ENCODE results near the gene ETV6. TPM values are rescaled to one million over a fixed set of nuclear protein-coding genes. Genes with fewer than 3 reads are reported as not detected.
A peak's percentile ranks its signal among the peaks of the same experiment; 100 is the strongest.

ETV6 gene
- total RNA-seq, 1 donor from 2014 or later, result 3.0 TPM

- DNase-seq, result no peak
Observed at GRCh38 chr12:11862798-11863197, 213.3 kb downstream of the ETV6 start.

DNA sequence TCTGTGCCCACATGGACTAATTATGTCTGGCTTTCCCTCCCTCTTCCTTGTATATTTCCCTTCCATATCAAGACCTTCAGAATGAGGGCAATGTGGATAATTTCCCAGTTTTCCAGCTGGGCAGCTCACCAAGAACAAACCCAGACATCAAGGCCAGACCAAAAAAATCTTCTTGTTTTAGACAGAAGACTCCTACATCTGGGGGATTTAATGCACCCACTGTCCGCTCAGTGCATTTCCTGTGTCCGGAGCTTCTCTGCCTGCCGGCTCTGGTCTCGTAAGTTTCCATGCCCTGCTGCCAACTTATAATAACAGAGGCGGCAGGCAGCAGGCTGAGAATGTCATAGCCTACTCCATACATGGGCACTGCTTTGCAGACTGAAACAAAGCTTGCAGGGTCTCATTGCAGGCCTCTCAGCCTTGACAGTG is 214.0 kb downstream of the ETV6 start:
- no peak for DNase-seq

DNA sequence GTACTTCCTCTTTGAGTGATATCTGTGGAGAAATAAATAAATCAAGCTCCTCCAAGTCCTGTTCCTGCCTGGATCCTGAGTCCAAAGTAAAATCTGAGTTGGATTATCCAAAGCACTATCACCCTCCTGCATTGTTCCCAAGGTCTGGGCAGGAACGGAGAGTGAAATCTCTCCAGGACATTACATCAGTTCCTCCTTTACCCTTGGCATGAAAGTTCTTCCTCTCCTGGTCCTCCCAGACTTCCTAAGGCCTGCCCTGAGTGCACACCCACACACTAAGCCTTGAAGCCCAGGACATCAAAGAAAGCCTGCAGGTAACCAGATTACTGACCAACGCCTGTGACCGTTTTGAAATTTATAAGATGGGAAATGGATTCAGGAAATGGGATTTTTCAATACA is 214.5 kb downstream of the ETV6 start:
- DNase-seq, result no peak

DNA sequence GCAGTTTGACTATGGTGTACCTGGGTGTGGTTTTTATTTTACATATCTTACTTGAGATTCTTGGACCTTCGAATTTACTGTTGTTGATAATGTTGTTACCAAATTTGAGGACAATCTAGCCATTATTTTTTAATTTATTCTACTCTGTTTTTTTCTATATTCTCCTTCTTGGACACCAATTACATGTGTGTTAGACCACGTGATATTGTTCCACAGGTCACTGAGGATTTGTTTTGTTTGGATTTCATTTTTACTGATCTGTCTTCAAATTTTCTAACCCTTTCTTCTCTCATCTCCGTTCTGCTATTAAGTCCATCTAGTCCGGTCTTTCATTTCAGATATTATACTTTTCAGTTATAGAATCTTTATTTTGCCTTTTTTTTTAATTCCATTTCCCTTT is 216.3 kb downstream of the ETV6 start:
- no peak for DNase-seq

GRCh38 chr12:11868027-11868426 is 218.6 kb downstream of the ETV6 start:
- DNase-seq, result no peak

GRCh38 chr12:11869406-11869805 is 219.9 kb downstream of the ETV6 start:
- DNase-seq, result no peak

DNA sequence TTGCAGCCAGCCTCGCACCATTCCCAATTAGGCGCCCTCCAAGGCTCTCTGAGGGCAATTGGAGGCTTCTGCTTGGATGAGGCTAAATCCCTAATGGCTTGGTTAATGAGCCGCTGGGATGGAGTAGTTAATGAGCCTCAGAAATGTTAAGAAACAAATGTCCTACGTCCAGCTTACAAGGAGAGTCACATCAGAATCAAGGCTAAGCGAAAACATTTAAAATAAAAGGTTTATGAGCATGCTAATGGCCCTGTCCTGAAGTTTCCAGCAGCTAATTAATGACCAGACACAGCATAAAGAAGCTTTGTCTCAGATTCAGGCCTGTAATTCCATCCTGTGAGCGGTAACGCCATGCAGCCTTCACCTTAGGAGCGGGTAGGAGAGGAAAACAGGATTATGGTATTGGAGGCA is 220.6 kb downstream of the ETV6 start:
- DNase-seq, result no peak

DNA sequence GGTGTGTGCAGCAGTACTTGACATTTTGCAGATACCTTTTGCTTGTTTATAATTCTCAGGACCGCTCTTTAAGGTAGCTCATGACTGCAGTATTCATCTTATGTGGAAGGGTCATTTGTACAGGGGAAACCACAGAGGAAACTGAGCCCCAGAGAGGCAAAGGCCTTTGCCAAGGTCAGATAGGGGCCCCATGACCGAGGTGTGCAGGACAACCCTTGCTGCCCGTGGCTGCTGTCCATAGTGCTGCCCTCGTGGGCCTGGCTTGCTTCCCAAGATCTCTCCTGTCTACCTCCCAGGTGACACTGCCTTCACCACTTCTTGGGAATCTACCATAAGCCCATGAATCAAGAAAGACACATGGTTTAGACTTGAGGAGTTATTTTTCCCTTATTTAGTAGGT is 222.6 kb downstream of the ETV6 start:
- no peak for DNase-seq

- no peak for DNase-seq
Observed at GRCh38 chr12:11875414-11875935, 226.0 kb downstream of the ETV6 start.

- no peak for DNase-seq
Observed at GRCh38 chr12:11876307-11876706, 226.8 kb downstream of the ETV6 start.

DNA sequence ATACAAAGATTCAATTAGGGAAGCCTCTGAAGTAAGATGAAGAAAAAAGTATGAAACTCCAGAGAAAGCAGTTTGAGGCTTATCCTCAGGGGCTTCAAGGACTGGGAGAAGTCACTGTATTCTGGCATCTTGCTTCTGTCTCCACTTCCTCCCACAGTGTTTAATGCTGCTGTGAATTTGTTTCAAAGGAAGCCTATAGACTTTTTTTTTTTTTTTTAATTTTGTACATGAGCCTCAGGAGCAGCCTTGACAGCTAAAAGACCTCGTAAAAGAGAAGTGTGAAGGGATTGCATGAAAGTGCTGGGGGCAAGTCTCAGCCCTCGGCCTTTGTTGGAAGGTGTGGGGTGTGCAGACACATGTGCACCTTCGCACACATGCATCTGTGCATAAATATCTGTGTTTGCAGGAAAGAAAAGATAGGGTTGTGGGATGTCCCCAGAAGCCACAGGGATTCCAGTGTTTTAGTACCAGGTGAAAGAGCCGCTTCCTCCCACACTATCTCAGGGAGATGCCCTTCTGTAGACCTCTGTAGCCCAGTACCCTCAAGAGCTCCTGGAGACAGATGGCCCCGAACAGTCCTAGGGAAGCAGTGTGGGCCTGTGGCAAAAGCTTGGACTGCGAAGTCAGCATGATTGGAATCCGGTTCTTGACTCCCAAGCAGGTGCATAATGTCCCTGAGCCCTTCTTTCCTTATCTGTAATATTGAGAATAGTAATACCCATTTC is 227.8 kb downstream of the ETV6 start:
- no peak for DNase-seq

GRCh38 chr12:11877869-11878780 is 228.7 kb downstream of the ETV6 start:
- peak; percentile 60 for DNase-seq

DNA sequence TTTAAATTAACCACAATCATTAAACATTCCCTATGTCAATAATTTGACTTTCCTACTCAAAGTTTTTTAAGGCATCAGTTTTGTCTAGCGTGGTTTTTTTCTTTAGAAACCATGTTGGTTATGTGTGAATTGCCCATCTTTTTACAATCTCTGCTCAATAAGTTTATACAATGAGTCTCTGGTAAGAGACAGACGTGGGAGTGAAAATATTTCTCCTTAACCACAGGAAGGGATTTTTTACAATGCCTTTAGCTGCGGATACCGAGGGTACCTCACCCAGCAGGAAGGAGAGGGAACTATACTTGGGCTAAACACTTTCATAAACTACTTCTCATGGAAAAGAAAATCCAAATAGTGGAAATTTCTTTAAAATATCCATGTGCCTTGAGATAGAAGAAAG is 229.8 kb downstream of the ETV6 start:
- DNase-seq, result no peak

- no peak for DNase-seq
Observed at GRCh38 chr12:11880381-11880780, 230.9 kb downstream of the ETV6 start.

DNA sequence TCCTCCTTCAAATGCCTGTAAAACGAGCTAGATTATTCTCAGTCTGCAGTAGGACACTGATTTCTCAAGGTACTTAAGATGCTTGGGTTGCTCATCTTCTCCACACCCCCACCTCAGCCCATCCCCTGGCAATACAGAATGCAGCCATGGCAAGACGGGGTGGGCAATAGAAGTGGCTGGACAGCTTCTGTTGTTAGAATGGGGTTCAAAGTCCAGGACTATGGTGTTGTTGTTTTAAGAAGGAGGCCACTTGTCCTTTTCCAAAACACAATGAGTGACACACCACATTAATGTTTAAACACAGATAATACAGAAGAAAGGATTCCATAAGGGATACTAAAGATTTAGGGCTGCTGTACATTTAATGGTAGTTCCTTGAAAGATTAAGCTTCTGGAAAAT is 232.4 kb downstream of the ETV6 start:
- DNase-seq, result no peak

DNA sequence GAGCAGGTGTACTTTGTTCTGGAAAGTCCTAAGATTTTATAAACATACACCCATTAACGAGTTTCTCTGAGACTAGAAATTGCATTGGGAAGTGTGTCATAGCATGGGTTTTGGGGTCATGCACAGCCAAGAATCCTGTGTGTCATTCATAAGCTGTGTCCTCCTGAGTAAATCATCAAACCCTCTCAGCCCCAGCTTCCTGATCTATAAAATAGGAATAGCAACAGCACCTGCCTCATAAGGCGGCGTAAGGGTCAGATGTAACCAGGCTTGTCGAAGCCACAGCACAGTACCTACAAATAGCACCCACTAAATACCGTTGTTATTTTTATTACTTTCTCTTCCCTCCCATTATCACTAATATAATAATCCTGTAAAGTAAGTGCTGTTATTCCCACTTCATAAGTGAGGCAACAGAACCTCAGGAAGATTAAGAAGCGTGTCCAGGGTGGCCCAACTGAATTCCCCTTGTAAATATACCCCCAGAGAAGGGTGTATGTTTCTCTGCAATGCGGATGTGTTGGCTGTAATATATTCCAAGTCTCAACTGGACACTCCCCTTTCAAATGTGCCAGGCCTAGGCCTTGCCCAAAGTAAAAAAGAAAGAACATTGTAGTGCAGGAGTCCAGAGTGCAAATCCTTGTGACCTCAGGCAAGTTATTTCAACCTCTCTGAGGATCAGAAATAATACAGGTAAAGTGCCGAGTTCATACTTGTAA is 233.0 kb downstream of the ETV6 start:
- no peak for DNase-seq

DNA sequence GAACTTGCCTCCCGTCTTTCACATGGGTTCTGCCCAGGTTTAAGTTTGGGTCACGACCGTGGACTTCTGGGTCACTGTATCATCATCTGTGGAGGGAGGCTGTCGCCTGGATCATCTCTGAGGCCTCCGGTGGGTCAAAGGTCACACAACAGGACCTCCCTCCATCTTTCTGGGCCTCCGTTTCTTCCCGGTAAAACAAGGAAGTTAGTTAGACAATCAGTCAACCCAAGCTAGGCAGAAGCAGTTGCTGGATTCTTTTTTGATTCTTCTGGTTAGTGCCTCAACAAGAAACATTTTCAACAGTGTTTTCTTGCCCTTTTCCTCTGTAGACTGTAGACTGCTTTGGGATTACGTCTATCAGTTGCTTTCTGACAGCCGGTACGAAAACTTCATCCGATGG is 234.6 kb downstream of the ETV6 start:
- DNase-seq, result no peak

- no peak for DNase-seq
Observed at GRCh38 chr12:11884706-11885105, 235.2 kb downstream of the ETV6 start.

- no peak for DNase-seq
Observed at GRCh38 chr12:11885261-11886038, 236.0 kb downstream of the ETV6 start.

DNA sequence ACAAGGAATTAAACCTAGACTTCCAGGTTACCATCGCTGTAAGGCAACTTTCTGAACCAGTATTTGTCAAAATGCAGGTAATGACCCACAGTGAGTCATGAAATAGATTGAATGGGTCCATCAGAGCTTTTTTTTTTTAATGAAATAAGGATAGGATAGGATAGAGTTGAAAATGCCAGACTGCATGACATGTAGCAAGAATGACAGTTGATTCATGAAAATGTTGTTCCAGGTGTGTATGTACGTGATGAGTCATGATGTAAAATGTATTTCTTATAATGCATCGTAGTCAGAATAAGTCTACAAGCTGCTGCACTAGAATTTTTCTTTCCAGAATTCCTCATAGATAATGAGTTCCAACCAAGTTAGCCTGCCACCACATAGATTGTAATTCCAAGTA is 236.9 kb downstream of the ETV6 start:
- DNase-seq, result no peak

GRCh38 chr12:11888029-11888428 is 238.6 kb downstream of the ETV6 start:
- DNase-seq, result no peak

DNA sequence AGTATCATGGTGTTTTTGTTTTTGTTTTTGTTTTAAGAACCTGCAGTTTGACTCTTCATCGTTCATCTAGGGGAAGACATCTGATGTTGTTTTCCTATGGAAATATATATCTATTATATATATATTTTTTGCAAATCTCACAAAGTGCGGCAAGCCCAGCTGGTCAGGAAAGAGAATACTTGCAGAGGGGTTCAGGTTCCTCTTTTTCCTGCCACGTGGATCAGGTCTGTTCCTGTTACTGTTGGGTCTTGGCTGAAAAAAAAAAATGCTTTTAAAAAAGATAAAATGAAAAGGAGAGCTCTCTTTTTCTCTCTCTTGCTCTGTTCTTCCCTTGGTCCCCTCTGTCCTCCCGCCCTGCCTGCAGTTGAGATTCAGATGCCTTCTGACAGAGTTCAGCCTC is 241.9 kb downstream of the ETV6 start:
- no peak for DNase-seq
